Effector memory CD8-positive, alpha-beta T cell (primary cell): ENCODE data around the gene OR2C3.
"Not testable (repeated sequence)": the region's sequence is repeated elsewhere in the genome, so short reads cannot be mapped to it uniquely, and the experiment has no call there.

Experiments
- ATAC-seq: fragments of 150-1000 bp; cut with Tn5 transposase; replicated peaks from 2 replicates; pipeline ENCODE4 v1.10.0; 2021; ENCODE audit warnings: mild to moderate bottlenecking, moderate library complexity
- DNase-seq, 3 experiments: peaks; one replicate each; pipeline ENCODE4 v3.0.0; 2021
- H3K27ac Mint-ChIP-seq, 2 donors: one replicate each; pipeline ENCODE4 v1.8.0; 2022; ENCODE audit warnings: mild to moderate bottlenecking in 2 of 2, mixed read lengths in 2 of 2, moderate library complexity in 2 of 2
- H3K27me3 Mint-ChIP-seq, 2 donors: one replicate each; pipeline ENCODE4 v1.8.0; 2022; ENCODE audit warnings: mixed read lengths in 2 of 2
- H3K36me3 Mint-ChIP-seq: one replicate; pipeline ENCODE4 v1.8.0; 2022; ENCODE audit warnings: mild to moderate bottlenecking, moderate library complexity, mixed read lengths; ENCODE audit not compliant: insufficient read depth
- H3K4me1 Mint-ChIP-seq, 2 donors: one replicate each; pipeline ENCODE4 v1.8.0; 2022; ENCODE audit warnings: low read depth in 2 of 2, mixed read lengths in 2 of 2
- H3K4me3 Mint-ChIP-seq, 2 donors: one replicate each; pipeline ENCODE4 v1.8.0; 2022; ENCODE audit warnings: mild to moderate bottlenecking in 2 of 2, mixed read lengths in 2 of 2, moderate library complexity in 2 of 2
- H3K9me3 Mint-ChIP-seq, 2 donors: one replicate each; pipeline ENCODE4 v1.8.0; 2022; ENCODE audit warnings: mixed read lengths in 2 of 2

Gene OR2C3

GRCh38 chr1:247539215-247539614, 3.0 kb upstream of the OR2C3 start:
- ATAC-seq (no peak), DNase-seq (no peak)
- Mint-ChIP-seq H3K4me1 (no peaks in the 10 kb centered on the region), H3K27ac (no peak overlapping the region), H3K4me3 (no peak overlapping the region), H3K9me3 (no peaks in the 10 kb centered on the region), H3K27me3 (peaks cover 23 to 57% of the 10 kb centered on the region in 2 donors), H3K36me3 (no peaks in the 10 kb centered on the region)

GRCh38 chr1:247538561-247538960, 2.3 kb upstream of the OR2C3 start:
- peaks cover 23 to 50% of the 10 kb centered on the region in 2 donors for H3K27me3 Mint-ChIP-seq
- H3K27ac Mint-ChIP-seq, result no peak overlapping the region
- no peaks in the 10 kb centered on the region for H3K9me3 Mint-ChIP-seq
- ATAC-seq (no peak), DNase-seq (no peak)
- no peak overlapping the region for H3K4me3 Mint-ChIP-seq
- no peaks in the 10 kb centered on the region for H3K4me1 Mint-ChIP-seq
- H3K36me3 Mint-ChIP-seq, result no peaks in the 10 kb centered on the region

- H3K27ac Mint-ChIP-seq, result no peak overlapping the region
- H3K9me3 Mint-ChIP-seq, result no peaks in the 10 kb centered on the region
- H3K4me3 Mint-ChIP-seq, result no peak overlapping the region
- H3K4me1 Mint-ChIP-seq, result no peaks in the 10 kb centered on the region
- DNase-seq, result no peak
- no peak for ATAC-seq
- H3K36me3 Mint-ChIP-seq, result no peaks in the 10 kb centered on the region
- peaks cover 30 to 42% of the 10 kb centered on the region in 2 donors for H3K27me3 Mint-ChIP-seq
These were observed 838 bp downstream of the OR2C3 start for GRCh38 chr1:247535402-247535801.

GRCh38 chr1:247531937-247532336, 4.3 kb downstream of the OR2C3 start:
- Mint-ChIP-seq H3K27me3 (peaks cover 23 to 37% of the 10 kb centered on the region in 2 donors), H3K4me1 (no peaks in the 10 kb centered on the region), H3K4me3 (no peak overlapping the region), H3K9me3 (no peaks in the 10 kb centered on the region), H3K36me3 (no peaks in the 10 kb centered on the region), H3K27ac (no peak overlapping the region)
- ATAC-seq (no peak), DNase-seq (no peak)

DNA sequence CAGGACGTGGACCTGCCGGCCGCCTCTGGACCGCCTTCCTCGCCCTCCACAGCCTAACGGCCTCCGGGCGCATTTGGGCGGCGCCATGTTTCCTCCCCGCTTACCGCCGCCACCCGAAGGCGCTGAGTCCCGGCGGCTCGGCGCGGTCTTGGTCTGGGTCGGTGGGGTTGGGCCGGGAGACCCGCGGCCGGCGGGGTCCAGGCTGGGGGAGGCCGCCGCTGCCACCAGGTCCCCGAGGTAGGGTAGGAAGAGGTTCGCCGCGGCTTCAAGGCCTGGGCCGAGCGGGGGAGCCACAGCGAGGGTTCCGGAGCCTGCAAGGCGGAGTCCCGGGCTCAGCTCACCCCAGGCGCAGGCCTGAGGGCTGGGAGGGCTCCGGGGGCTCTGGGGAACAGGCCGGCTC, 5.5 kb downstream of the OR2C3 start:
- H3K27ac Mint-ChIP-seq, result no peak overlapping the region
- H3K36me3 Mint-ChIP-seq, result no peaks in the 10 kb centered on the region
- H3K4me3 Mint-ChIP-seq, result no peak overlapping the region
- DNase-seq (no peak), ATAC-seq (no peak)
- peaks cover 23 to 48% of the 10 kb centered on the region in 2 donors for H3K27me3 Mint-ChIP-seq
- H3K9me3 Mint-ChIP-seq, result no peaks in the 10 kb centered on the region
- no peaks in the 10 kb centered on the region for H3K4me1 Mint-ChIP-seq

GRCh38 chr1:247529771-247530355, 6.4 kb downstream of the OR2C3 start:
- no peak for DNase-seq
- Mint-ChIP-seq H3K36me3 (no peaks in the 10 kb centered on the region), H3K9me3 (no peaks in the 10 kb centered on the region), H3K27ac (no peak overlapping the region), H3K27me3 (peaks cover 17 to 48% of the 10 kb centered on the region in 2 donors), H3K4me1 (no peaks in the 10 kb centered on the region), H3K4me3 (no peak overlapping the region)
- ATAC-seq, result no peak

- ATAC-seq, result no peak
- H3K36me3 Mint-ChIP-seq, result no peaks in the 10 kb centered on the region
- DNase-seq, result no peak
- no peaks in the 10 kb centered on the region for H3K9me3 Mint-ChIP-seq
- H3K4me3 Mint-ChIP-seq, result no peak overlapping the region
- H3K27me3 Mint-ChIP-seq, result peaks cover 22 to 50% of the 10 kb centered on the region in 2 donors
- H3K27ac Mint-ChIP-seq, result no peak overlapping the region
- no peaks in the 10 kb centered on the region for H3K4me1 Mint-ChIP-seq
These were observed 7.3 kb downstream of the OR2C3 start for GRCh38 chr1:247528812-247529474.

- not testable (repeated sequence) for ATAC-seq, H3K9me3 Mint-ChIP-seq, H3K36me3 Mint-ChIP-seq, DNase-seq, H3K27ac Mint-ChIP-seq, H3K4me3 Mint-ChIP-seq, H3K4me1 Mint-ChIP-seq
- peaks cover 10 to 46% of the 10 kb centered on the region in 2 donors for H3K27me3 Mint-ChIP-seq
These were observed 14.4 kb downstream of the OR2C3 start for GRCh38 chr1:247521886-247522285.

- Mint-ChIP-seq H3K9me3 (no peaks in the 10 kb centered on the region), H3K27me3 (peaks cover 27 to 41% of the 10 kb centered on the region in 2 donors), H3K4me3 (no peak overlapping the region), H3K27ac (no peak overlapping the region), H3K36me3 (no peaks in the 10 kb centered on the region), H3K4me1 (no peaks in the 10 kb centered on the region)
- no peak for DNase-seq
- no peak for ATAC-seq
These were observed 17.7 kb downstream of the OR2C3 start for GRCh38 chr1:247518613-247518891.

GRCh38 chr1:247517795-247518612, 18.2 kb downstream of the OR2C3 start:
- Mint-ChIP-seq H3K4me1 (no peaks in the 10 kb centered on the region), H3K36me3 (no peaks in the 10 kb centered on the region), H3K27ac (no peak overlapping the region), H3K4me3 (peak overlapping the region in 1 of 2 donors; percentile 23), H3K9me3 (no peaks in the 10 kb centered on the region), H3K27me3 (peaks cover 27 to 42% of the 10 kb centered on the region in 2 donors)
- DNase-seq, result no peak
- ATAC-seq, result no peak

- Mint-ChIP-seq H3K9me3 (no peaks in the 10 kb centered on the region), H3K27ac (no peak overlapping the region), H3K36me3 (no peaks in the 10 kb centered on the region), H3K27me3 (peaks cover 19% of the 10 kb centered on the region in 2 donors), H3K4me3 (no peak overlapping the region), H3K4me1 (no peaks in the 10 kb centered on the region)
- ATAC-seq (no peak), DNase-seq (no peak)
These were observed 29.4 kb downstream of the OR2C3 start for GRCh38 chr1:247506831-247507230.

DNA sequence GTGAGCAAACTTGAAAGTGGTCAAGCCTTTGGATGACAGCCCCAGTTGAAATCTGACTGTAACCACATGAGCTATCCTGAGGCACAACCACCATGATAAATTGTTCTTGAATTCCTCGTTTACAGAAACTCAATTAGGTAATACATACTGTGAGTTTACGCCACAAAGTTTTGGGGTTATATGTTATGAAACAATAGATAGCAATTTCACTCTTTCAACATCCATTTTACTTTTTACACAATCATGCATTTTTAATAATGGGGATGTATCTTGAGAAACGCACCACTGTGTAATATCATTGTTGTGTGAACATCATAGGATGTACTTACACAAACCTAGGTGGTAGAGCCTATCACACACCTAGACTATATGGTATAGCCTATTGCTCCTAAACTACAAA, 35.4 kb downstream of the OR2C3 start:
- H3K27me3 Mint-ChIP-seq, result peaks cover 12 to 17% of the 10 kb centered on the region in 2 donors
- no peak overlapping the region for H3K4me3 Mint-ChIP-seq
- no peaks in the 10 kb centered on the region for H3K4me1 Mint-ChIP-seq
- no peaks in the 10 kb centered on the region for H3K9me3 Mint-ChIP-seq
- DNase-seq (no peak), ATAC-seq (no peak)
- no peak overlapping the region for H3K27ac Mint-ChIP-seq
- H3K36me3 Mint-ChIP-seq, result no peaks in the 10 kb centered on the region

DNA sequence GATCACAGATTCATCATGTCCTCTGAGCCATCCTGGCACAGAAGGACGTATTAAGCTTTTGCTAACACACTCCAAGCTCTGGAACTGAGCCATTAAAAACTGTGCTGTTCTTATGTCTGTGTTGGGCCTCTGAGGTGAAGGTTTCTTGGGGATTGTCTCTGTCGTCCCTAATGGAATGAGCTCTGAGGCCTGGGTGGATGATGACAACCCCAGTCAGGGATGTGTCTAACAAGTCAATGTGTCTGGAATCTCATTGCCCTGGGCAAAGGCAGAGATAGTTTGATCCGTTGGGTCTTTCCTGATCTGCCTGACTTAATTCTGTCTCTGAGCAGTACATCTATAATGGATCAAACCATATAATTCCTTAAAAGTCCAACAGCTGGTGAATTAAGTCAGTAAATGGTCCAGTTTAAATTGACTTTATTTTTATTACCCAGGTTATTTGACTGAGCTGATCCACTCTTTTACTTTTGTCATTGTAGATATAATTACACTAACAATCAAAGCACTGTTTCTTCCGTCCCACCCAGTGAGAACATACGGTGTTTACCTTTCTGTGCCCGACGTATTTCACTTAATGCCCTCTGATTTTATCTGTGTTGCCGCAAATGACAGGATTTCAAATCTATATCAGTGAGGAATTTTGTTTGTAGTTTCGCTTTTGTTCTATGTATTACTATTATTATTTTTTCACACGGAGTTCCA, 39.5 kb downstream of the OR2C3 start:
- H3K36me3 Mint-ChIP-seq, result peaks cover 4% of the 10 kb centered on the region
- no peak for DNase-seq
- H3K4me1 Mint-ChIP-seq, result no peaks in the 10 kb centered on the region
- no peak for ATAC-seq
- no peaks in the 10 kb centered on the region for H3K9me3 Mint-ChIP-seq
- no peak overlapping the region for H3K27ac Mint-ChIP-seq
- H3K4me3 Mint-ChIP-seq, result no peak overlapping the region
- peaks cover 35 to 36% of the 10 kb centered on the region in 2 donors for H3K27me3 Mint-ChIP-seq
